Fibroblast of peridontal ligament (primary cell): ENCODE data around the gene POU2AF3.
A peak's percentile ranks its signal among the peaks of the same experiment; 100 is the strongest.

Experiments used
- DNase-seq: peaks from one replicate; pipeline ENCODE4 v3.0.0-alpha.2; 2010; ENCODE audit errors: extremely low read depth

The POU2AF3 gene

GRCh38 chr11:111327908-111328624 lies 29.7 kb downstream of the POU2AF3 start:
- DNase-seq = no peak

GRCh38 chr11:111329306-111330204 lies 31.2 kb downstream of the POU2AF3 start:
- DNase-seq = peak; percentile 43

DNA sequence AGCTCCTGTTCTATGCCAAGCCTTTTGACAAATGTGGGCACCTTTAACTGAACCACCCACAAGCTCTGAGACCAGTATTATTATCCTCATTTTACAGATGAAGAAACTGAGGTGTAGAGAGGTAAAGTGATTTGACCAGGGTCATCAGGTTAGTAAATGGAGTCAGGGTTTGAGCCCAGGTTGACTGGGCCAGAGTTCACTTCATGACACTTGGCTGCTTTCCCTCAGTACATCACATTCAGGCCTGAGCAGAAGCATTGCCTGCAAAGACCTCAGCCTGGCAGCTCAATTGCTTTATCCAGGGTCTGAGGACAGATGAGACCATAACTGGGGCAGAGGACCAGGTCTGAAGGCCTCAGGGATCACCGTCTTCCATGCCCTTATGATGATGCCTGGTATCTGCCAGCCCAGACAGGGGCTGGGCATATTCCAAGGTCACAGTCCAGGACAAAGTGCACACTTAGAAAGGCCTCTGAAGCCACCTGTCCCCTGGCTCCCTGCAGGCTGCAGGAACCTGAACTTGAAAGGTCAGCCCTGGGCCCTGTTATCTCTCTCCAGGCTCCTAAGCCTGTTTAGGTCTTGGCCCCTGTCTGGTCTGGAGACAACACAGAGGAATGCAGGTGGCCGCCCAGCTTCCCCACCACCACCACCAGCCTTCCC lies 32.0 kb downstream of the POU2AF3 start:
- no peak for DNase-seq

DNA sequence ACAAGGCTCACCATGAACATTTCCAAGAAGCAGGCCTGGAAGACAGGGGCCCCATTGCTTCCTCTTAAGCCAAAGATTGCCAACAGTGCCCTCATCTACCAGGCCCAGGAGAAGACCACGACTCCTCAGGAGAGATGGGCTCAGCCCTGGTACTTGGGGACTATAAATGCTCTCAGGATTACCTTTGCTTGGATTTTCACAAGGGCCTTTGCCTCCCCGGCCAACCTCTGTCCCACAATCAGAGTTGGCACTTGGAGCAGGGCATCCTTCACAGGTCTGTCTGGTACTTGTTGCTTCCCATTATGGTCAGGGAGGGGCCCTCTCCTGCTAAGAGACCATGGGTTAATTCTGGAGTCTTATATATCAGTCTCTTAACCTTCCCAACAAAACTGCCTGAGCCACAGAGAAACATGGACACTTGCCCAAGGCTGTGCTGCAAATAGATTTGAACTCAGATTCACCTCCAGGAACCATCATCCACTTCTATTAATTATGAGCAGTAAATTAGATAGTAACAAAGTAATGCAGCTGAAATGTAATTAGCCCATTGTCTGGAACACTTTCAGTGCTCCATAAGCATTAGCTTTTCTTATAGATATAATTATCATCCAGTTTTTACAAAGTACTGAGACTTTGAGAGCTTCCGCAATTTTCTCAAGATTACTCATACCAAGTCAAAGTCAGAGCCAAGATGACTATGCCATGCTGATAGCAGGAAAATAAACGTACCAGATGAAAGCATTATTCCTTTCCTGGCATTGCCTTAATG lies 33.5 kb downstream of the POU2AF3 start:
- DNase-seq = peak; percentile 76

GRCh38 chr11:111334532-111335502 lies 36.5 kb downstream of the POU2AF3 start:
- DNase-seq = no peak

DNA sequence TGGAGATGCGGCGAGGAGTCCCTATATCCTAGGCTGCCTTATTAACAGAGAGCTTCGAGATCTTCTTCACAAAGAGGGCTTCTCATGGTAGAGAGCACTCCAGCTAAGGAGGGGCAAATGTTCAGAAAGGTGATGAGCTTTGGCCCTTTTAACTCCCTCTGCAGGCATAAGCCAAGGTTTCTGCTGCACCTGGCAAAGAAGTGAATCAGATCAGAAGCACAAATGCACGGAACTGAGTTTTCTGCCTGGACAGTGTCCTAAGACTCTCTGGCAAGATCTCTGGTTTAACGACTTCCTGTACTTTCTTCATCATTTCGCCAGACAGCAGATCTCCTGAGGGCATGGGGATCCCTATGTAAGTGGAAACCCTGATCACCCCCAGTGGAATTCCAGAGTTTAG lies 37.2 kb downstream of the POU2AF3 start:
- no peak for DNase-seq

DNA sequence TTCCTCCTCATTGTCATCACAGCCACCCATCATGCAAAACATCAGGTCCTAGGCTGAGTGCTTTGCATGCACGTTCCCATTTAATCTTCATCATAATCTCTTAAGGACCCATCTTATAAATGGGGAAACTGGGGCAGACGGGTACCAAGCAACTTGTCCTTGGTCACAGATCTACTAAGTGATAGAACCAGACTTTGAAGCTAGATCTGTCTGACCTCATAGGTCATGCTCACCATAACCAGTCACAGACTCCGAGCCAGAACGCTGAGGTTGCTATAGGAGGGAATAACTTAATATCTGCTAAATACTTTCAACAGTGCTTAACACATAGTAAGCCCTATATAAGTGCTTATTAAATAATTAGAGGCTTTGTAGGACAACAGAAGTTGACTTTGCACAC lies 37.7 kb downstream of the POU2AF3 start:
- no peak for DNase-seq

GRCh38 chr11:111336582-111337256 lies 38.4 kb downstream of the POU2AF3 start:
- DNase-seq = peak; percentile 94

DNA sequence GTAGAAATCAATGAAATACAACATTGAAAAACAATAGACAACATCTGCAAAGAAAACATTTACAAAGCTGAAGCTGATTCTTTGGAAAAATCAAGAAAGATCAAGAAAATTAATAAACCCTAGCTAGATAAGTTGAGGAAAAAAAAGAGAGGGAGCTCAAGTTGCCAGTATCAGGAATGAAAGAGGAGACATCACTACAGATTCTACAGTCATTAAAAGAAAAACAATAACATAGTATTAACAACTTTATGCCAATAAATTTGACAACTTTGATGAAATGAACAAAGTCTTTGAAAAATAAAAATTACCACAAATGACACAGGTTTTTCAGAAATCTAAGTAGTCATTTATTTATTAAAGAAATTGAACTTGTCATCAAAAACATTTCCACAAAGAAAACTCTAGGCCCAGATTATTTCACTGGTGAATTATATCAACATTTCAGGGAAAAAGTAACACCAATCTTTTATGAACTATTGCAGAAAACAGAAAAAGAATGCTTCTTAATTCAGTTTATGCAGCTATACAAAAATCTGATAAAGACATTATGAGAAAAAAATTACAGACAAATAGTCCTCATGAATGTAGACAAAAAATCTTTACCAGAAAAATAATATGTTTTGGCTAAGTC lies 41.5 kb downstream of the POU2AF3 start:
- no peak for DNase-seq

DNA sequence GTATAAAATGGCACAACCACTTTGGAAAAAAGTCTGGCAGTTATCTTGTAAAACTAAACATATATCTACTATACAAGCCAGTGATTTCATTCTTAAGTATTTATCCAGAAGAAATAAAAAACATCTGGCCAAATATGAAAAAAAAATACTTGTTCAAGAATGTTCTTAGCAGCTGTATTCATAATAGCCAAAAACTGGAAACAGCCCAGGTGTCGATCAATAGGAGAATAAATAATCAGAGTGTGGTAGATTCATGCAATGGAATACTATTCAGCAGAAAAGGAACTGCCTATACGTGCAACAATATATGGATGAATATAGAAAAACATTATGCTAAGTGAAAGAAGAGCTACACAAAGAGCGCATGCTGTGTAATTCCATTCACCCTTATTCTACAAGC lies 44.0 kb downstream of the POU2AF3 start:
- no peak for DNase-seq

DNA sequence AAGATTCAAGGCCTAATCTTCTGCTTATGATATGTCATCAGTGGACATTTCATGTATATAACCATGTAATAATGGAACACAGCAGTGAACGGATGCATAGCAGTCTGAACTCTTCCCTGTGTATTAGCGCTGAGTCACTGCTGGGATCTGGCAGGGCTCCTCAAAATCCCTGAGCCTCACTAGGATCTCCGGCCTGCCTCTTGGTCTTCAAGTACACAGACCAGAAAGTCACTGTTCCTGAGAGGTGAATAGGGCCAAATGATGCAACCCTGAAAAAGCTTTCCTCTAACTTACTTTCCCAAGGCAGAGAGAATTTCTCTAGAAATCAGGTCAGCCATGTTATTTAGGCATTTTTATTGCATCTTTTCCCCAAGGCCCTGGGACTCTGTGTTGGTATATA lies 45.7 kb downstream of the POU2AF3 start:
- peak; percentile 85 for DNase-seq

- no peak for DNase-seq
Measured at GRCh38 chr11:111347002-111347722, 48.8 kb downstream of the POU2AF3 start.

DNA sequence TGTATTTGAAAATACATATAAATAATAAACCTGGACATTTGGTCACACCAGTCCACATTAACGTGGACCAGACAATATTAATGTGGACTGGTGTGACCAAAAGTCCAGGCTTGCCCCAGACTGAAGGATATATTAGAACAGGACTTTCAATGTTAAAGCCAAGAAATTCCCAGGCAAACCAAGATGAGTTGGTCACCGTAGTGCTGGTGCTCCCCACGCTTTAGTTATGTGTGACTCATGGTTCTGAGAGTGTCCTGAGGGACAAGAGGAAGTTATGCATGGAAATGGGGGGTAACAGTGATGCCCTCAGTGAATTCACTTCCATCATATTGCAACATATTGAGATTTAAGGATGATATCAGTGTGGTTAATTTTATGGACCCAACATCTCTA lies 49.4 kb downstream of the POU2AF3 start:
- DNase-seq = peak; percentile 55

DNA sequence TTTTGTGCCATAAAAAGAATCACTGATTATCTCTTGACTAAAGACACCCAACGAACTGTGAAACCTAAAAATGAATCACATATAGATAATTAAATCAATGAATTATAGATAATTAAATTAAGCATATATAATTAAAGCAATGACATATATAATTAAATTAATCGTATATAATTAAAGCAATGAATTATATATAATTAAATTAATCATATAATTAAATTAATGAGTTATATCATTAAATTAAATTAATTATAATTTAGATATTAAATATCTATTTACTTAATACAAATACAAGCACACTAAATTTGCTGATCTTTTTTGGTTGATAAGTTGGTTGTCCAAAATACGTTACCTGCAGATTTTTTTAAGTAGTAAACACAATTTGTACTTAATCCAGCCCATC lies 49.8 kb downstream of the POU2AF3 start:
- no peak for DNase-seq

DNA sequence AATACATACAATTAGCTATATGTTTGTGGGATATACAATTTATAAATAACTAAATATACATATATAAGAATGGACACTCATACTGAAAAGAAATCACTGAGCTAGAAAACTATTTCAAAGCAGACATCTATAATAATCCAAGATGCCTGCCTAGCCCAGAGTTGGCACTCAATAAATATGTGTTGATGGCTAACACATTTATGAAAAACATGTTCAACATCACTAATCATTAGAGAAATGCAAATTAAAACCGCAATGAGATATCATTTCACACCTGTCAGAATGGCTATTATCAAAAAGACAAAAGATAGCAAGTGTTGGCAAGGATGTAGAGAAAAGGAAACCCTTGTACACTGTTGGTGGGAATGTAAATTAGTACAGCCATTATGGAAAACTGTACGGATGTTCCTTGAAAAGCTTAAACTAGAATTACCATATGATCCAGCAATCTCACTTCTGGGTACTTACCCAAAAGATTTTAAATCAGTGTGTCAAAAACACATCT lies 50.9 kb downstream of the POU2AF3 start:
- DNase-seq = no peak

DNA sequence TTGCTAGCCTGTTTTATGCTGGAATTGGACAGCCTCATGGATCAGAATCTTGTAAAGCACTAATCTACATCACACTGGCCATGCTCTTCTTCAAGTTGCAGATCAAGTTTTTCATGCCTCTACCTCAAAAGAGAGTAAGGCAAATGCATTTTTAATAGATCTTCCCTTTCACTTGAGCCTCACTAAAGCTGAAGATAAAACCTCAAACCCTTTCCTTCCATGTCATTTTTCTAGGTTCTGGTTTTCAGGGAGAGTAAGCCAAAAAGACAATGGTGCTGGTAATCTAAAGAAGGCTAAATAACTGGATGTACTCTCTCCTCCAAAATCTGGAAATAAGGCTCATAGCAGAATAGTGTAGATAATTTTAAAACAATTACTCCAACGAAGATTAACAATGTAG lies 52.5 kb downstream of the POU2AF3 start:
- DNase-seq = no peak

- DNase-seq = no peak
Measured at GRCh38 chr11:111351374-111352055, 53.2 kb downstream of the POU2AF3 start.

DNA sequence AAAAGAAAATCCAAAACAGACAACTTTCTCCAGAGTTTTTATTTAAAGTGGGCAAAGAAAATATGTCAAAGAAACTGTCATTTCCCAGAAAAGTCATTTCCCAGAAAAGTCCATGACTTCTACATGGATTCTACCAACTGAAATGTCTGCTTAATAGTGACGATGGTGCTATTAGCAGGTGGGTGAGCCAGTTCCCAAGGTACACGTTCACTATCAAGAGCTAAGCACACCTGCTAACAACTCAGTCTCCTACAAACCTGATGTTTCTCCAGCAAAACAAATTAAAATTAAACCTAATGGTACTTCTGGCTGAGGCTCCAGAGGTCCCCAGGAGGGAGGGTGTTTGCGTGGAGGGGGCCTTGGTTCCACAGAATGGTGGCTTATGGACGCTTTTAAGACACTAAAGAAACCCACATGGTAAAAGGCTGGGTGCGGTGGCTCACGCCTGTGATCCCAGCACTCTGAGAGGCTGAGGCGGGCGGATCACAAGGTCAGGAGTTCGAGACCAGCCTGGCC lies 53.9 kb downstream of the POU2AF3 start:
- DNase-seq = no peak
